NCI-H2107 (cell line): Measurements from ENCODE around the gene MAU2.
"Not testable (repeated sequence)": the region's sequence is repeated elsewhere in the genome, so short reads cannot be mapped to it uniquely, and the experiment has no call there.

ENCODE experiments used
- DNase-seq: peaks from one replicate; lab custom pipeline; 2025; lab: John Stamatoyannopoulos, UW

The MAU2 gene

GRCh38 chr19:19382118-19382517 lies 61.5 kb downstream of the MAU2 start:
- DNase-seq: no peak

- DNase-seq: no peak
Observed at GRCh38 chr19:19384486-19384885, 63.9 kb downstream of the MAU2 start.

GRCh38 chr19:19385131-19385895 lies 64.7 kb downstream of the MAU2 start:
- DNase-seq: peak; percentile 96

- DNase-seq: no peak
Observed at GRCh38 chr19:19385896-19386869, 65.6 kb downstream of the MAU2 start.

GRCh38 chr19:19387108-19387507 lies 66.5 kb downstream of the MAU2 start:
- no peak for DNase-seq

- DNase-seq: no peak
Observed at GRCh38 chr19:19388568-19389555, 68.2 kb downstream of the MAU2 start.

GRCh38 chr19:19389683-19390082 lies 69.1 kb downstream of the MAU2 start:
- not testable (repeated sequence) for DNase-seq

- not testable (repeated sequence) for DNase-seq
Observed at GRCh38 chr19:19394333-19394732, 73.7 kb downstream of the MAU2 start.

GRCh38 chr19:19399733-19400433 lies 79.3 kb downstream of the MAU2 start:
- no peak for DNase-seq

- no peak for DNase-seq
Observed at GRCh38 chr19:19402656-19403372, 82.2 kb downstream of the MAU2 start.

GRCh38 chr19:19403373-19403901 lies 82.8 kb downstream of the MAU2 start:
- no peak for DNase-seq

GRCh38 chr19:19404879-19405860 lies 84.5 kb downstream of the MAU2 start, which contains the start of gene GATAD2A:
Gene GATAD2A (plus strand): TSS chr19:19405675. CDS start chr19:19465346, 59,671 bp downstream.
- peak; percentile 67 for DNase-seq

- DNase-seq: no peak
Observed at GRCh38 chr19:19405971-19406877, 85.6 kb downstream of the MAU2 start.

GRCh38 chr19:19406878-19407632 lies 86.4 kb downstream of the MAU2 start:
- DNase-seq: no peak

- DNase-seq: no peak
Observed at GRCh38 chr19:19407633-19407930, 87.0 kb downstream of the MAU2 start.
